ENCODE measurements around the gene SYT9.
A peak's percentile ranks its signal among the peaks of the same experiment; 100 is the strongest.

The SYT9 gene

DNA sequence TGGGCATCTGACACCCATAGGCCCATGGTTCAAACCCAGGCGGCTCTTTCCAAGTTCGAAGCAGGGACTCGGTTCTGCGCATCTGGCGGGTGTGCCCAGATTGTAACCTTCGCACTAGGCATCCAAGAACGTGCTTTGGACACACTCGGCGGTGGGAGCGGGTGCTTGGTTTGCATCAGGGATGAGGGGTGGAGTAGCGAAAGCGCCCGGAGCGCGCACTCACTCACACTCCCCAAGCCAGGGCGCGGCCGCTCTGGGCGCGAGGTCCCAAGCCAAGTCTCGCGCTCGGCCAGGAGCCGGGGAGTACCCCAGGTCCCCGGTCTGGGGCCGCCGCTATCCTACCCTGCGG, 243 bp upstream of the SYT9 start:
- no peaks in the 10 kb centered on the region for H3K36me3 ChIP-seq (ENCODE audit: control insufficient read depth, insufficient read depth, low read length, severe bottlenecking)
- peak overlapping the region; percentile 75 for H3K4me3 ChIP-seq (ENCODE audit: low read length)
- H3K9ac ChIP-seq (ENCODE audit: low read length), result no peak overlapping the region
- H3K4me1 ChIP-seq (ENCODE audit: control insufficient read depth, insufficient read depth, low read length), result peaks cover 4% of the 10 kb centered on the region
- H3K9me3 ChIP-seq (ENCODE audit: control insufficient read depth, low read length), result peaks cover 6% of the 10 kb centered on the region
- no peak for DNase-seq (ENCODE audit: low read depth)
- peaks cover 54% of the 10 kb centered on the region for H3K27me3 ChIP-seq (replicated peaks; ENCODE audit: control insufficient read depth, insufficient read depth, low read length)

DNA sequence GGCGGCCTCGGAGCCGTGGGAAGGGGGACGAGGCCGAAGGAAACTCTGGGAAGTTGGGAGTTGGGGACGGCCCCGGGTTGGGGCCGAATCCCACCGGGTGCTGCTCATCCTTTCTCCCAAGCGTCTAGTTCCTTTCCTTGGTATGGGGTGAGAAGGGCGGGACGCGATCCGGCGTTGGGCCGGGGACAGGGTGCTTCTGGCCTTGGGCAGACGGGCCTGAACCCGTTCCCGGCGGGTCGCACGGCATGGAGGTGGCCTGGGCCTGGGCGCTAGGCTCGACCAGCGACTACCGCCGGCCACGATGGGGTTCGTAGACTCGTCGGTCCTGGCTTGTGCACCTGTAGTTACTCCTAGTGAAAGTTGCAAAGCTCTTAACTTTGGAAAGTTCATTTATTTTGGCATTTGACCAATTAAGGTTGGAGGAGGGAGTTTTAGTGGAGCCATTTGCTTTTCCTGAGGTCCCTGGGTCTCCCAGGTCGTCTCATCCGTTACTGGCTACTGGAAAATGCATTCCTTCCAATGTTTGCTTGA, 1.0 kb downstream of the SYT9 start:
- Histone ChIP-seq H3K9me3 (ENCODE audit: control insufficient read depth, low read length) (peaks cover 6% of the 10 kb centered on the region), H3K4me3 (ENCODE audit: low read length) (no peak overlapping the region), H3K27me3 (replicated peaks; ENCODE audit: control insufficient read depth, insufficient read depth, low read length) (peaks cover 60% of the 10 kb centered on the region), H3K36me3 (ENCODE audit: control insufficient read depth, insufficient read depth, low read length, severe bottlenecking) (no peaks in the 10 kb centered on the region), H3K9ac (ENCODE audit: low read length) (no peak overlapping the region), H3K4me1 (ENCODE audit: control insufficient read depth, insufficient read depth, low read length) (peaks cover 4% of the 10 kb centered on the region)
- no peak for DNase-seq (ENCODE audit: low read depth)

DNA sequence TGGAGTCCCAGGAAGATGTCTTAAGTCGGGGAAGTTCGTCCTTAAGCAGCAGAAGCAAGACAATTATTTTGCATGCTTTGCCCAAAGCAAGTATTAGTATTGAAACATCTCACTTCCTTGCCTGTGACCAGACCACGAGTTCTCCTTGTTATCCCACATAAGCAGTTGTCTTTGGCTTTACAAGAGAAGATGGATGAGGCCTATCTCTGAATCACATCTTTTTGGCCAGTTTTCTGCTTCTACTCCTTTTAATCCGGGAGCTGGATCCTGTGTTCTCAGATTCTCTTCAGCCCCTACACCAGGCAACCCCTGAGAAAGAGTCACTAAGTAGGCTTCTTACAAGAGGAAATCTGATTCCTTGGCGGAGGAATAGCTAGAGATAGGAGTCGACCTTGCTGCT, 2.1 kb downstream of the SYT9 start:
- Histone ChIP-seq H3K9me3 (ENCODE audit: control insufficient read depth, low read length) (peaks cover 6% of the 10 kb centered on the region), H3K27me3 (replicated peaks; ENCODE audit: control insufficient read depth, insufficient read depth, low read length) (peaks cover 60% of the 10 kb centered on the region), H3K36me3 (ENCODE audit: control insufficient read depth, insufficient read depth, low read length, severe bottlenecking) (no peaks in the 10 kb centered on the region), H3K4me3 (ENCODE audit: low read length) (no peak overlapping the region), H3K9ac (ENCODE audit: low read length) (no peak overlapping the region), H3K4me1 (ENCODE audit: control insufficient read depth, insufficient read depth, low read length) (peaks cover 4% of the 10 kb centered on the region)
- no peak for DNase-seq (ENCODE audit: low read depth)

DNA sequence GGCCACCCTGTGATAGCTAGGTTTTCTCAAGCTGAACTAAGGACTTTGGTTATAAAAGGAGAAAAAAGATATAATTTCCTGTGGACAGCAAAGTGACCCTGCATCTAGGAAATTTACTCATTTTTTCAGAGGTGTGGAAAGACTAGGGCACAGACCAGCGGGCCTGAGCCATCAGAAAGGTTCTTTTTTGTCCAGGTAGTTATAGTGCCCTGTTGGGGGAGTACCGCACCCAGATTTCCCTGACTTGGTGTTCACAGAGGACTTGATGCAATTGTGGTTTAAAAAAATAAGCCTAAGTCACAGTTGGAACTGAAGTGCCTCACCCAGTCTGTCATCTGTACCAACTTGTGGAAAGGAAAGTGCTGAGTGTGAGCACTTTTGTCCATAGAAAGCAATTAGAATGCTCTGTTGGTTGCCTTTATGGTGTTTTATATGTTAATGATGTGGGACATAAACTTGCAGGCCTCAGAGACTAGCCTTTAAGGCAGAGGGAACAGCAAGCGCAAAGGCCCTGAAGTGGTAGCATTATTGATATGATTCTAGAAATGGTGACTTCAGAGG, 3.1 kb downstream of the SYT9 start:
- Histone ChIP-seq H3K27me3 (replicated peaks; ENCODE audit: control insufficient read depth, insufficient read depth, low read length) (peaks cover 56% of the 10 kb centered on the region), H3K9ac (ENCODE audit: low read length) (no peak overlapping the region), H3K4me3 (ENCODE audit: low read length) (no peak overlapping the region), H3K36me3 (ENCODE audit: control insufficient read depth, insufficient read depth, low read length, severe bottlenecking) (no peaks in the 10 kb centered on the region), H3K4me1 (ENCODE audit: control insufficient read depth, insufficient read depth, low read length) (peaks cover 4% of the 10 kb centered on the region), H3K9me3 (ENCODE audit: control insufficient read depth, low read length) (no peaks in the 10 kb centered on the region)
- DNase-seq (ENCODE audit: low read depth), result no peak

DNA sequence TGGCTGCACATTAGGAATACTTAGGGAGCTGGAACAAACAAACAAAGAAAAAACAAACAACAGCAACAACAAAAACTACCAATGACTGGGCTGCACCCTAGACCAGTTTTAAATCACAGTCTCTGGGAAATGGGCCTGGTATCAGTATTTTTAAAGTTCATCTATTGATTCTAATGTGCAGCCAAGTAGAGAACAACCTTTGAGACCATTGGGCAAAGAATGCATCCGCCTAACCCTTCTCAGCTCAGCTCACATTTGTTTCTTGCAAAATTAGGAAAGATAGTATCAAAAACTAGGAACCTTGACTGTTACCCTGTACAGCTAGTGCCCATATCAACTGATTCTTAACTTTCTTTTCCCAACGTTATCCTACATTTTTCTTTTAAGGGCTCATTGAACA, 5.2 kb downstream of the SYT9 start:
- Histone ChIP-seq H3K4me1 (ENCODE audit: control insufficient read depth, insufficient read depth, low read length) (peaks cover 3% of the 10 kb centered on the region), H3K4me3 (ENCODE audit: low read length) (no peak overlapping the region), H3K36me3 (ENCODE audit: control insufficient read depth, insufficient read depth, low read length, severe bottlenecking) (no peaks in the 10 kb centered on the region), H3K27me3 (replicated peaks; ENCODE audit: control insufficient read depth, insufficient read depth, low read length) (peaks cover 62% of the 10 kb centered on the region), H3K9ac (ENCODE audit: low read length) (no peak overlapping the region), H3K9me3 (ENCODE audit: control insufficient read depth, low read length) (no peaks in the 10 kb centered on the region)
- no peak for DNase-seq (ENCODE audit: low read depth)

DNA sequence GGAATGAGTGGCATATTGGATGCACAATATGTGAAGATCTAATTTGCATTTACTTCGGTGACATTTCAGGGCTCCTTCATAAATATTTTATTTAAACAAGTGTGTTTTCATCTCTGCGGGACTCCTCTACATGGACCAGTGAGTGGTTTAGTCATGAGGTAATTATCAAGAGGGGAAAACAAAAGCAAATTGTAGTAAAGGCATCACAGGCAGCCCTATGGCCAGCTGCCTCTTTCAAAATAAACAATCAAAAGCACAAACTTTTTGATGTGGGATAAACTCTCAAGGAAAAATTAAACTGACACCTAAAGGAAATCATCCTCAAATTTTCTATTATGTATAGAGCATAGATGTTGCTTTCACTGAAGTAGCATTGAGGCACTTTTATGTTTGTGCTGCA, 6.0 kb downstream of the SYT9 start:
- H3K9ac ChIP-seq (ENCODE audit: low read length), result no peak overlapping the region
- no peaks in the 10 kb centered on the region for H3K9me3 ChIP-seq (ENCODE audit: control insufficient read depth, low read length)
- no peak overlapping the region for H3K4me3 ChIP-seq (ENCODE audit: low read length)
- no peak for DNase-seq (ENCODE audit: low read depth)
- H3K4me1 ChIP-seq (ENCODE audit: control insufficient read depth, insufficient read depth, low read length), result no peaks in the 10 kb centered on the region
- peaks cover 65% of the 10 kb centered on the region for H3K27me3 ChIP-seq (replicated peaks; ENCODE audit: control insufficient read depth, insufficient read depth, low read length)
- no peaks in the 10 kb centered on the region for H3K36me3 ChIP-seq (ENCODE audit: control insufficient read depth, insufficient read depth, low read length, severe bottlenecking)

DNA sequence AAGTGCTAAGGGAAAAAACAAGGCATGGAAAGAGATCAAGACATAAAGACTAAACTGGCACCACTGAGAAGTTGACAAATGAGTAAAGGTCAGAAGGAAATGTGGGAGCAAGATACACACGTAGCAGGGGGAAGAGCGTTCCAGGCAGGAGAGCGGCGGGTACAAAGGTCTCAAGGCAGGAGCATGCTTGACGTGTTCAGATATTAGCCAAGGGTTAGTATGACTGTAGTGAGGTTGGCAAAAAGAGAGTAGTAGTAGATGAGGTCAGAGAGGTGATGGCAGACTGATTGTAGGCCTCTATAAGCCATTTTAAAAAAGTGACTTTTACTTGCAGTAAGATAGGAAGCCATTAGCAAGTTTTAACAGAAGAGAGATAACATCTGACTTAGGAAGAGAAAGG, 9.9 kb downstream of the SYT9 start:
- no peak for DNase-seq (ENCODE audit: low read depth)
- no peaks in the 10 kb centered on the region for H3K36me3 ChIP-seq (ENCODE audit: control insufficient read depth, insufficient read depth, low read length, severe bottlenecking)
- H3K9ac ChIP-seq (ENCODE audit: low read length), result no peak overlapping the region
- peaks cover 4% of the 10 kb centered on the region for H3K9me3 ChIP-seq (ENCODE audit: control insufficient read depth, low read length)
- H3K4me3 ChIP-seq (ENCODE audit: low read length), result no peak overlapping the region
- H3K4me1 ChIP-seq (ENCODE audit: control insufficient read depth, insufficient read depth, low read length), result no peaks in the 10 kb centered on the region
- peaks cover 60% of the 10 kb centered on the region for H3K27me3 ChIP-seq (replicated peaks; ENCODE audit: control insufficient read depth, insufficient read depth, low read length)

DNA sequence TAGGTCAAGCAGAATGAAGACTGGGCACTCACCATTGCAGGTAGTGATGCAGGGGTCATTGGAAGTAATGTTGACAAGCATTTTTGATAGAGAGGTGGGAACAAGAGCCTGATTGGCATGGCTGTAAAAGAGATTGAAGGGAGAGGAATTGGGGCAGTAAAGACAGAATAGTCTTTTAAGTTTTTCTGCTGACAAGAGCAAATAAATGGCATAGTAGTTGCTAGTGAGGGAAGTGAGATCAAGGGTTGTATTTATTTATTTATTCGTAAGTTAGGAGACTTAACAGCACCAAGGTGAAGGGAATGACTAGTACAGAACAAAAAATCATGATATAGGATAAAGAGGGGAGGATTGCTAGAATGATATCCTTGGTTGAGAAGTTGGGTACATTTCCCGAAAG, 11.0 kb downstream of the SYT9 start:
- Histone ChIP-seq H3K4me3 (ENCODE audit: low read length) (no peak overlapping the region), H3K36me3 (ENCODE audit: control insufficient read depth, insufficient read depth, low read length, severe bottlenecking) (no peaks in the 10 kb centered on the region), H3K4me1 (ENCODE audit: control insufficient read depth, insufficient read depth, low read length) (no peaks in the 10 kb centered on the region), H3K9me3 (ENCODE audit: control insufficient read depth, low read length) (peaks cover 4% of the 10 kb centered on the region), H3K27me3 (replicated peaks; ENCODE audit: control insufficient read depth, insufficient read depth, low read length) (peaks cover 56% of the 10 kb centered on the region), H3K9ac (ENCODE audit: low read length) (no peak overlapping the region)
- no peak for DNase-seq (ENCODE audit: low read depth)

DNA sequence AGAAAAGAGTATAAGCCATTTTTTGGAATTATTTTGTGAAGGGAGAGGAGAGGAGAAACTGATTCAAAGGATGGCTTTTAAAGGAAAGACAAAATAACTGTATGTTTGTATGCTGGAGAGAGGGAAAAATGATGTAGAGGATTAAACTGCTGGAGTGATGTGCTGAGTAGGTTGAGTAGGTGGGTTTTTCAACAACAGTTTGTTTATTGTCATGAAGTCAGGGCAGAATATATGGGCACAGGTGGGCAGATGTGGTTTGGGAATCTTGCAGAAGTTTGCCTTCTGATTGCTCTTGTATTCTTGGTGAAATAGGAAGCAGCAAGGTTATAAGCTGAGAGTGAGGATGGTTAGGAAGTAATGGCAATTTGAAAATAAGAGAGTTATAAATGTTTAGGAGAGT, 12.1 kb downstream of the SYT9 start:
- Histone ChIP-seq H3K36me3 (ENCODE audit: control insufficient read depth, insufficient read depth, low read length, severe bottlenecking) (no peaks in the 10 kb centered on the region), H3K4me1 (ENCODE audit: control insufficient read depth, insufficient read depth, low read length) (peaks cover 3% of the 10 kb centered on the region), H3K9ac (ENCODE audit: low read length) (no peak overlapping the region), H3K9me3 (ENCODE audit: control insufficient read depth, low read length) (peaks cover 4% of the 10 kb centered on the region), H3K27me3 (replicated peaks; ENCODE audit: control insufficient read depth, insufficient read depth, low read length) (peaks cover 56% of the 10 kb centered on the region), H3K4me3 (ENCODE audit: low read length) (no peak overlapping the region)
- DNase-seq (ENCODE audit: low read depth), result no peak

DNA sequence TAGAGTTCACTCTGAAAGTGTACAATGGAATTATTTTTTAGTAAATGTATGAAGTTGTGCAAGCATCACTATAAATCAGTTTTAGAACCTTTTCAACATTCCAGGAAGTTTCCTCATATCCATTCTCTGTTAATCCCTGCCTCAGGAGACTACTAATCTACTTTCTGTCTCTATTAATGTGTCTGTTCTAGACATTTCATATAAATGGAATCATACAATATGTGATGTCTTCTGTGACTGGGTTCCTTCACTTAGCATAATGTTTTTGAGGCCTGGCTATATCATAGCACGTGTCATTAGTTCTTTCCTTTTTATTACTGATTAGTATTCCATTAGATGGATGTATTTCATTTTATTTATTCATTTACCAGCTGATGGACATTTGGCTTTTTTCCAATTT, 17.1 kb downstream of the SYT9 start:
- Histone ChIP-seq H3K4me3 (ENCODE audit: low read length) (no peak overlapping the region), H3K4me1 (ENCODE audit: control insufficient read depth, insufficient read depth, low read length) (peaks cover 10% of the 10 kb centered on the region), H3K36me3 (ENCODE audit: control insufficient read depth, insufficient read depth, low read length, severe bottlenecking) (no peaks in the 10 kb centered on the region), H3K9ac (ENCODE audit: low read length) (no peak overlapping the region), H3K27me3 (replicated peaks; ENCODE audit: control insufficient read depth, insufficient read depth, low read length) (peaks cover 49% of the 10 kb centered on the region), H3K9me3 (ENCODE audit: control insufficient read depth, low read length) (peaks cover 4% of the 10 kb centered on the region)
- DNase-seq (ENCODE audit: low read depth), result no peak

DNA sequence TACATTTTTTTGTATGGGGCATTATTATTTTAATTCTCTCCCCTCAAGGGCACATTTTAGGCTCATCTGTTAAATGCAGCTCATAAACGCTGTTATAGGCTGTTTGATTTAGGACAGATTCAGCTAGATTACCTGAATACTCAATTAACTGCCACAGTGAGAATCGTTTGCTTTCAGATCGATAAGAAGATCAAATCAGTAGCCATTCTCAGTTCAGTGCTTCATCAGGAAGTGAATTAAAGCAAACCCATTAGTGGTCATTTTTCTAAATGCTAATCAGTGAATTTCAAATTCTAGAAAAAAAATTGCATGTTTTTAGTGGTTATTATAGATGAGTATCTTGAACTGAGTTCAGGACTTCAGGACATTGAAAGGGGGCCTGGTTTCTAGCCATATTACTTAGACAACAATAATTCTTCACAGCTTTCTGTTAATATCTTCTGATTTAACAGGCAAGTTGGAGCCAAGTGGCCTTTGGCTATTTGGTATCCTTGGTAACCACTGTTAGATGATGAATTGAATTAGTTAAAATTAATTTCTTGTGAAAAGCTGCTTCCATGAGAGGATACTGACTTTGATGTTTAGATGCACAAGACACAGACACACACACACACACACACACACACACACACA, 18.6 kb downstream of the SYT9 start:
- no peak overlapping the region for H3K4me3 ChIP-seq (ENCODE audit: low read length)
- no peak overlapping the region for H3K9ac ChIP-seq (ENCODE audit: low read length)
- H3K9me3 ChIP-seq (ENCODE audit: control insufficient read depth, low read length), result no peaks in the 10 kb centered on the region
- DNase-seq (ENCODE audit: low read depth), result no peak
- peaks cover 52% of the 10 kb centered on the region for H3K27me3 ChIP-seq (replicated peaks; ENCODE audit: control insufficient read depth, insufficient read depth, low read length)
- H3K4me1 ChIP-seq (ENCODE audit: control insufficient read depth, insufficient read depth, low read length), result peaks cover 10% of the 10 kb centered on the region
- no peaks in the 10 kb centered on the region for H3K36me3 ChIP-seq (ENCODE audit: control insufficient read depth, insufficient read depth, low read length, severe bottlenecking)

DNA sequence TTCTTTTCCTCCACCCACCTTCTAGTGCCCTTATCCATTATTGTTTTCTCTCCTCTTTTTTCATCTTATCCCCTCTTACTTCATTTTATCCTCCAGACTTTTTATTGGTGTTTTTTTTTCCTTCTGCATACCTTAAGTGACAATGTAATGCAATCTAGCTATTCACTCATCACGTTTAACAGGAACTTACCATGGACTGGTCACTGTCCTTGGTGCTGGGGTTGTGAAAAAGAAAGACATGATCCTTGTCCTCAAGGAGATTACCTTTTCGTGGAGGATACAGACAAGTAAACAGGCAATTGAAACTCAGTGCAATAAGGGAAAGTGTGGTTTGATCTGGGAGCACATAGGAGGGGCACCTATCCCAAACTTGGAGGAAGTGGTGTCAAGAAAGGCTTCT, 20.7 kb downstream of the SYT9 start:
- Histone ChIP-seq H3K9me3 (ENCODE audit: control insufficient read depth, low read length) (no peaks in the 10 kb centered on the region), H3K9ac (ENCODE audit: low read length) (no peak overlapping the region), H3K27me3 (replicated peaks; ENCODE audit: control insufficient read depth, insufficient read depth, low read length) (peaks cover 54% of the 10 kb centered on the region), H3K36me3 (ENCODE audit: control insufficient read depth, insufficient read depth, low read length, severe bottlenecking) (no peaks in the 10 kb centered on the region), H3K4me1 (ENCODE audit: control insufficient read depth, insufficient read depth, low read length) (peaks cover 10% of the 10 kb centered on the region), H3K4me3 (ENCODE audit: low read length) (no peak overlapping the region)
- no peak for DNase-seq (ENCODE audit: low read depth)
